K562 (cell line): ENCODE results near the gene RERGL.
"Not testable (repeated sequence)": the region's sequence is repeated elsewhere in the genome, so short reads cannot be mapped to it uniquely, and the experiment has no call there.

Experiments
- FOXM1 ChIP-seq, 2 experiments: fragments of 450-650 bp in 1 of 2; sonication (generic) in 1 of 2; formaldehyde crosslinking in 1 of 2; IDR thresholded peaks; 2 replicates each; pipeline versions ENCODE4 v1.6.1 to v1.9.0; 2017 to 2022; ENCODE audit warnings: low read depth in 2 of 2, mild to moderate bottlenecking in 2 of 2, missing genetic modification reagents in 1 of 2, moderate library complexity in 1 of 2
- HCFC1 ChIP-seq: IDR thresholded peaks from 2 replicates; pipeline ENCODE4 v1.6.1; 2012; ENCODE audit warnings: low read depth, low read length, improper control_type of control experiment
- PHF8 ChIP-seq: fragments of 200-600 bp; sonication (generic); IDR thresholded peaks from 2 replicates; pipeline ENCODE4 v1.6.1; 2012; ENCODE audit warnings: mixed run types, mild to moderate bottlenecking, inconsistent platforms, low read length, moderate library complexity, borderline replicate concordance
- POLR2G ChIP-seq: fragments of 200-400 bp; formaldehyde crosslinking; IDR thresholded peaks from 2 replicates; pipeline ENCODE4 v1.6.1; 2017; ENCODE audit warnings: low read depth, mild to moderate bottlenecking, antibody characterized with exemption, low read length, moderate library complexity
- U2AF1 ChIP-seq: fragments of 200-400 bp; formaldehyde crosslinking; optimal IDR thresholded peaks from 2 replicates; pipeline ENCODE3; 2017; ENCODE audit warnings: mild to moderate bottlenecking, low read depth, low read length, moderate library complexity
- ZBTB43 ChIP-seq: sonication (generic); formaldehyde crosslinking; IDR thresholded peaks from 2 replicates; pipeline ENCODE4 v1.8.0; 2023; ENCODE audit warnings: mild to moderate bottlenecking, missing genetic modification reagents
- ZFP91 ChIP-seq: sonication (generic); formaldehyde crosslinking; IDR thresholded peaks from 2 replicates; pipeline ENCODE4 v1.8.0; 2022; ENCODE audit warnings: mild to moderate bottlenecking, missing genetic modification reagents
- ZNF449 ChIP-seq: fragments of 250-450 bp; sonication (Bioruptor Pico); IDR thresholded peaks from 2 replicates; pipeline ENCODE4 v1.8.0; 2022; ENCODE audit warnings: moderate library complexity, mild to moderate bottlenecking, inconsistent platforms

GRCh38 chr12:18040060-18040742 is 49.8 kb downstream of the RERGL start:
- TF ChIP-seq POLR2G; ZNF449 (CRISPR knock-in tag); PHF8; ZBTB43 (CRISPR knock-in tag); ZFP91 (CRISPR knock-in tag); HCFC1; U2AF1; FOXM1 (IDR thresholded peaks at IDR 0.05; ENCODE audit: low read depth); FOXM1 (CRISPR knock-in tag; IDR thresholded peaks at IDR 0.05; ENCODE audit: low read depth): not testable (repeated sequence)
